CD4-positive, CD25-positive, alpha-beta regulatory T cell (primary cell): ENCODE measurements around the gene NPY4R. TPM values are rescaled to one million over a fixed set of nuclear protein-coding genes. Genes with fewer than 3 reads are reported as not detected.
A peak's percentile ranks its signal among the peaks of the same experiment; 100 is the strongest.
"Not testable (repeated sequence)": the region's sequence is repeated elsewhere in the genome, so short reads cannot be mapped to it uniquely, and the experiment has no call there.

ENCODE experiments used
- ATAC-seq, 2 donors: fragments of 150-1000 bp; cut with Tn5 transposase; one replicate each; pipeline ENCODE4 v1.10.0; 2021; ENCODE audit warnings: low read depth in 2 of 2, moderate number of reproducible peaks in 2 of 2, moderate library complexity in 1 of 2
- DNase-seq, 3 donors: peaks; one replicate each; pipeline versions ENCODE4 v3.0.0 to v3.0.0-alpha.2; 2012 to 2022; ENCODE audit warnings: mixed read lengths in 1 of 3
- H3K27ac ChIP-seq: one replicate; pipeline ENCODE4 v1.7.0; 2013; ENCODE audit warnings: mild to moderate bottlenecking, low read length; ENCODE audit not compliant: insufficient read depth, poor library complexity, severe bottlenecking
- H3K27me3 ChIP-seq: one replicate; pipeline ENCODE4 v1.7.0; 2013; ENCODE audit warnings: low read length; ENCODE audit not compliant: control insufficient read depth, insufficient read depth
- H3K36me3 ChIP-seq: one replicate; pipeline ENCODE4 v1.7.0; 2013; ENCODE audit warnings: mild to moderate bottlenecking, low read length, moderate library complexity; ENCODE audit not compliant: control insufficient read depth, insufficient read depth
- H3K4me1 ChIP-seq: 2 replicates; pipeline ENCODE4 v1.7.0; 2013; ENCODE audit warnings: mild to moderate bottlenecking, low read length; ENCODE audit not compliant: insufficient read depth, control insufficient read depth, poor library complexity, severe bottlenecking
- H3K4me3 ChIP-seq: one replicate; pipeline ENCODE4 v1.7.0; 2013; ENCODE audit warnings: low read depth, mild to moderate bottlenecking, low read length, moderate library complexity
- H3K9me3 ChIP-seq, 2 experiments: 1 replicate in 1 of 2; 2 replicates in 1 of 2; pipeline ENCODE4 v1.7.0; 2013; ENCODE audit warnings: low read length in 2 of 2, mild to moderate bottlenecking in 1 of 2, moderate library complexity in 1 of 2; ENCODE audit not compliant: control insufficient read depth in 2 of 2
- H3K27ac Mint-ChIP-seq, 3 donors: one replicate each; pipeline ENCODE4 v1.8.0; 2020 to 2022; ENCODE audit warnings: mild to moderate bottlenecking in 3 of 3, mixed read lengths in 3 of 3, moderate library complexity in 2 of 3
- H3K27me3 Mint-ChIP-seq: one replicate; pipeline ENCODE4 v1.8.0; 2022; ENCODE audit warnings: mild to moderate bottlenecking, mixed read lengths
- H3K36me3 Mint-ChIP-seq: one replicate; pipeline ENCODE4 v1.8.0; 2020; ENCODE audit warnings: mixed read lengths
- H3K4me1 Mint-ChIP-seq, 4 donors: one replicate each; pipeline ENCODE4 v1.8.0; 2020 to 2022; ENCODE audit warnings: mixed read lengths in 4 of 4, mild to moderate bottlenecking in 1 of 4
- H3K4me3 Mint-ChIP-seq, 4 donors: one replicate each; pipeline ENCODE4 v1.8.0; 2020 to 2022; ENCODE audit warnings: mild to moderate bottlenecking in 4 of 4, mixed read lengths in 4 of 4, moderate library complexity in 3 of 4
- H3K9me3 Mint-ChIP-seq, 7 donors: one replicate each; pipeline ENCODE4 v1.8.0; 2020 to 2022; ENCODE audit warnings: mixed read lengths in 7 of 7, mild to moderate bottlenecking in 3 of 7, moderate library complexity in 2 of 7
- polyA plus RNA-seq, 4 donors: library from polyadenylated mRNA; unstranded; fragments of 300-500 nt; fragmentation: Illumina TruSeq; gene quantifications; one replicate each; pipeline ENCODE4 v1.2.3, GENCODE V29; 2021
- total RNA-seq: library from RNA; stranded (reverse); gene quantifications from one replicate; pipeline ENCODE4 v1.2.3, GENCODE V29; 2022

The NPY4R gene
- total and polyA plus RNA-seq, 5 donors from 2014 or later: not detected

DNA sequence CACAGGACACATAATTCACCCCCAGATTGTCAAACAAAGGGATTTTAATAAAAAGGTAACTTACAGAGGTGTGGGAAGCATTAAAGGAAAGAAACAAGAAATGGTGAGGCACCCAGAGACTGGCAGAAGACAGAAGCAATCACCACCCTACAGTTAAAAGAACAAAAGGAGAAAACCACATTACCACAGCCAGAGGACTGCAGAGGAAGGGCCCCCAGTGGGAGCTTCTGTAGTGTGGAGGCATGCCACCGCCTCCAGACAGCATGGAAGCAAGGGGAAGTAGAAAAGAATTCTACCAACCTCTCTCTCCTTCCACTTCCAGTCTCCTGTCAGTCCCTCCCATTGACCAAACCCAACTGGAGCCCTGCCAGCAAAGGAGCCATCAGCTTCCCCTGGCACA lies 4.4 kb upstream of the NPY4R start:
- not testable (repeated sequence) for H3K27ac ChIP-seq, H3K4me1 ChIP-seq, DNase-seq, H3K4me3 Mint-ChIP-seq, H3K36me3 ChIP-seq, H3K36me3 Mint-ChIP-seq, H3K9me3 Mint-ChIP-seq, ATAC-seq, H3K9me3 ChIP-seq, H3K4me1 Mint-ChIP-seq, H3K27me3 Mint-ChIP-seq, H3K27me3 ChIP-seq, H3K27ac Mint-ChIP-seq, H3K4me3 ChIP-seq

DNA sequence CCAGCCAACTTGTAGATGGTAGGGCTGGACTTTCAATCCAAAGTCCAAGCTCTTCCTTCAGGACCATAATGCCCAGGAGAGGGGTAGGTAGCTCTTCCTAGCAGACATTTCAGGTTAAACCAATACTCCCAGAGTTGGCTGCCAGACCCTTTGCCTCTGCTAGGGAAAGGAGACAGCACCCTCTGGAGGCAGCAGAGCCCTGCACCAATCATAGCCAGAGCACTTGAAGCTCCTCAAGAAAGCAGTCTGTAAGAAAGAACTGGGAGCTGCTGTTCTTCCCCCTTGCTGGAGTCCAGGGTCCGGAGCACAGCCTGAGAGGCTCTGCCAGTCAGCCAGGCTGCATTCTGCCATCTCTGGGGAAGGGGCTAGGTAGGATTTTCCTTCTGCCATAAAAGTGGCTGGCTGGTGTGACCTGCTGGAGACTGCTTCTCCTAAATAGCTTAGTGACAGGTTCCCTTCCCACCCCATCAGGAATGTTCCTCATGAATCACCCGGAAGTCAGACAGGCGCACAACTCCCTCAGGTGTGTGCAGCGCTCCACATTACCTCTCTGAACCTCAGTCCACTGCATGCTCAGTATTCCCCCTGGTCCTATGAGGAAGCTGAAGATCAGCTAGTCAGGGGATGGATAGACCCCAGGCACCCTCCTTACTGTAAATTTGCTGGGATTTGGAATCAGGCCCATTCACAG lies 2.5 kb upstream of the NPY4R start:
- ATAC-seq, H3K27me3 ChIP-seq, H3K9me3 Mint-ChIP-seq, H3K27me3 Mint-ChIP-seq, H3K27ac ChIP-seq, DNase-seq, H3K9me3 ChIP-seq, H3K4me3 Mint-ChIP-seq, H3K4me3 ChIP-seq, H3K36me3 Mint-ChIP-seq, H3K27ac Mint-ChIP-seq, H3K4me1 ChIP-seq, H3K4me1 Mint-ChIP-seq, H3K36me3 ChIP-seq: not testable (repeated sequence)

DNA sequence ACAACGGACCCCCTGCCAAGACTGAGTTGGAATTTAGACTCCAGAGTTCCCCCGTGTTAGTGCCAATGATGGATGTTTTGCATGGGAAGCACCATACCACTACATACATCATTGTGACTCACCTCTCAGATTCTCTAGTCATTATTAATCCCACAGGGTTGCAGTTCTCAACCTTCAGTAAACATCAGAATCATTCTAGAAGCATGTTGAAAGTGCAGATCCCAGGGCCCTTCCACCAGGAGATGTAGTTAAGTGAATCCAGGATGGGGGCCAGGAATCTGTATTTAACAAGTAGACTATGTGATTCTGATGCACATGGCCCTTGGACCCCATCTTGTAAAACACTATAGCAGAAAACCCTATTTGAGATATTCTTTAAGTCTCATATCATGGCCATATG lies 2.1 kb downstream of the NPY4R start:
- DNase-seq, H3K27me3 Mint-ChIP-seq, H3K27ac ChIP-seq, ATAC-seq, H3K4me1 ChIP-seq, H3K4me3 ChIP-seq, H3K27me3 ChIP-seq, H3K9me3 Mint-ChIP-seq, H3K36me3 ChIP-seq, H3K4me1 Mint-ChIP-seq, H3K9me3 ChIP-seq, H3K27ac Mint-ChIP-seq, H3K4me3 Mint-ChIP-seq, H3K36me3 Mint-ChIP-seq: not testable (repeated sequence)

DNA sequence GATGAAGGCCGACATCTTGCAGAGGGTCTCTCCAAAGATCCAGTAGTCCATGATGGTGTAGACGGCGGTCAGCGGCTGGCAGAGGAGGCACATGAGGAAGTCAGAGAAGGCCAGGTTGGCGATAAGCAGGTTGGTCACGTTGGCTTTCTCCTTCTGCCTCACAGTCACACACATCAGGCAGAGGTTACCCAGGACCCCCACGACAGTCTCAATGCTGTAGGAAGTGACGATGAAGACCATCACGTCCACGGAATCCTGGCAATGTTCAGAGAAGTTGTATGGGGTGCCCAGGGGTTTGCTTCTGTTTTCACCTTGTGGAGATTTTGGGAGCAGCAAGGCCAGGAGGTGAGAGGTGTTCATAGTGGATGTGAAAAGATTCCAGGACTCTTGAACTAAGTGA lies 3.5 kb downstream of the NPY4R start:
- not testable (repeated sequence) for H3K4me3 ChIP-seq, DNase-seq, H3K9me3 Mint-ChIP-seq, ATAC-seq, H3K36me3 Mint-ChIP-seq, H3K9me3 ChIP-seq, H3K4me1 ChIP-seq, H3K4me3 Mint-ChIP-seq, H3K4me1 Mint-ChIP-seq, H3K27ac ChIP-seq, H3K36me3 ChIP-seq, H3K27me3 ChIP-seq, H3K27ac Mint-ChIP-seq, H3K27me3 Mint-ChIP-seq

DNA sequence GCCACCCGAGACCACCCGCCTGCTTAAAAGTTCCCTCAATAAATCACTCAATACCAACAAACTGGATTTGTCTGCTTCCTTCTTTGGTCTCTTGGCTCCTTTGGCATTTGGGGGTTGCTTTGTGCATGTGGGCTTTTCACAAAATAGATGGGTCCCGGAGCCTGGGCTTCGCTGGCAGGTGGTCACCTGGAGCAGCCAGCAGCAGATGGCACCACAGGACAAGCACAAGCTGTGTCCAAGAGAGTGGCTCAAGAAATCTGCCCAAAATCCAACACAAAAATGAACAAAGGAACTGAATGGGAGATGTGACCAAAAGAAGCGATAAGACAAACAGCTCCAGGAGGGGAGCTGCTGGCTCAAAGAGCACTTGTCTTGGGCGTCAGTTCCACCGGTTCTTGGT lies 6.2 kb downstream of the NPY4R start:
- not testable (repeated sequence) for H3K4me3 ChIP-seq, H3K27me3 Mint-ChIP-seq, H3K9me3 ChIP-seq, H3K4me1 ChIP-seq, ATAC-seq, H3K4me1 Mint-ChIP-seq, H3K4me3 Mint-ChIP-seq, H3K27ac Mint-ChIP-seq, H3K27ac ChIP-seq, DNase-seq, H3K36me3 Mint-ChIP-seq, H3K9me3 Mint-ChIP-seq, H3K27me3 ChIP-seq, H3K36me3 ChIP-seq

DNA sequence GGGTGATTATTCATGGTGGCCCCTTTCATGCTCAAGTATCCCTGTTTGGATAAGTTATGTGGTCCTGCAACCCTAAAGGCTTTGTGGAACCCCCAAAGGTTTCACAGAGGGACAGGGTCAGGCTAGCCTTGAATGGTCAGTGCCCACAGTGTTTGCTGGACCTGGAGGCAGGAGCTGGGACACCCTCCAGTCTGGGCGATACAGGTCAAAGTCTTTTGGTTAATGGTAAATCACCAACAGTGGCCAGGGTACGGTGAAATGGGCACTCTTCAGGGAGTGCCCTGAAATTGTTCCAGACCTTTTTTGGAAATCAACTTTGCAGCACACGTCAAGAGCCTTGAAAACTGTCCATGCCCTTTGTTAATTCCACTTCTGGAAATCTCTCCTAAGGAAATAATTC lies 8.7 kb downstream of the NPY4R start:
- not testable (repeated sequence) for H3K27me3 ChIP-seq, H3K27ac ChIP-seq, H3K4me3 Mint-ChIP-seq, H3K4me3 ChIP-seq, H3K4me1 ChIP-seq, H3K27me3 Mint-ChIP-seq, ATAC-seq, DNase-seq, H3K36me3 Mint-ChIP-seq, H3K27ac Mint-ChIP-seq, H3K36me3 ChIP-seq, H3K4me1 Mint-ChIP-seq, H3K9me3 Mint-ChIP-seq, H3K9me3 ChIP-seq

DNA sequence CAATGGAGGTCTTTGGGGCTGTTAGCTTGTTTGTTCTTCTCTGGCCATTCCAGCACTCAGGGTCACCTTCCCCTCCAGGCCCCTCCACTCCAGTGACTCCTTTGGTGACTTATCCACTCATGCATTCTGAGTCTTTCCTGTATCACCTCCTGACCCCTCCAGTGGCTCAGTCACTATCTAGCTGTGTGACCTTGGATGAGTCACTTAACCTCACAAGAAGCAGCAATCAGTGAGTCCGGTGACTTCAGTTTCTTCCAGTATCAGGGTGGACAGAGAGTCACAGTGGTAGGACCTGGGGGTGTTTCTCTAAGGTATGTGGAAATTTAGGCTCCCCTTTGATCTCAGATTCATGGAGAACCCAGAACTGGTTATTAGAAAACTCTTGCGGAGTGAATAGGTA lies 9.8 kb downstream of the NPY4R start:
- not testable (repeated sequence) for ATAC-seq, H3K27me3 Mint-ChIP-seq, H3K4me3 ChIP-seq, H3K36me3 Mint-ChIP-seq, H3K27ac Mint-ChIP-seq, H3K27me3 ChIP-seq, DNase-seq, H3K9me3 ChIP-seq, H3K9me3 Mint-ChIP-seq, H3K4me1 Mint-ChIP-seq, H3K27ac ChIP-seq, H3K36me3 ChIP-seq, H3K4me3 Mint-ChIP-seq, H3K4me1 ChIP-seq

DNA sequence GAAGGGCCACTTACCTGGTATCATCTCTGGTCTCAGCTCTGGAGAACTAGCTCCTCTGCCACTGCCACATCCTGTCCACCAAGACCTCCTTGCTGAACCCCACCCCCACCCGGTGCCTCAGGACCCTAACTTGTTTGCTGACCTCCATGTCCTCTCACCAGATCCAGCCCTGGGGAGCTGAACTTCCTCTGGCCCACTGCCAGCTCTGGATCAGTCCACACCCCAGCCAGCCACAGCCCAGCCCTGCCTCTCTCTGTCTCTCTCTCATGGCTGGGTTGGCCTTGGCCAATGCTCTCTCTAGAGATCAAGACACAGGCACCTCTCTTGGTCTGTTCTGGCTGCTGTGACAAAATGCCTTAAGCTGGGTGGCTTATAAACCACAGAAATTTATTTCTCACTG lies 14.4 kb downstream of the NPY4R start:
- H3K27ac ChIP-seq, H3K9me3 ChIP-seq, H3K27me3 ChIP-seq, H3K27ac Mint-ChIP-seq, H3K4me1 Mint-ChIP-seq, H3K9me3 Mint-ChIP-seq, H3K36me3 ChIP-seq, H3K36me3 Mint-ChIP-seq, H3K4me3 ChIP-seq, H3K4me1 ChIP-seq, DNase-seq, H3K4me3 Mint-ChIP-seq, H3K27me3 Mint-ChIP-seq: not testable (repeated sequence)
- ATAC-seq: peak in 1 of 2 donors; percentile 34
